PC-3 (cell line): Measurements from ENCODE around the gene DCAF15. TPM values are rescaled to one million over a fixed set of nuclear protein-coding genes. Genes with fewer than 3 reads are reported as not detected.

Experiments used
- ATAC-seq: fragments of 200-7000 bp; cut with Tn5 transposase; 2 replicates; pipeline ENCODE4 v1.9.1; 2020; ENCODE audit warnings: mild to moderate bottlenecking, moderate library complexity
- BruUV-seq: library from RNA; stranded (reverse); fragments of 400-500 nt; replicated peaks from 2 replicates; lab custom pipeline; 2021; lab: Mats Ljungman, UMichigan
- CTCF ChIA-PET: fragments of 300-600 bp; sonication (Branson Sonifier 250); formaldehyde crosslinking; loops from one replicate; lab custom pipeline; 2022; ENCODE audit warnings: antibody characterized with exemption; lab: Charles Lee
- POLR2A ChIA-PET: fragments of 300-600 bp; sonication (Branson Sonifier 250); formaldehyde crosslinking; loops from one replicate; lab custom pipeline; 2022; ENCODE audit warnings: antibody characterized with exemption; ENCODE audit not compliant: unreplicated experiment; lab: Charles Lee
- DNase-seq: peaks from one replicate; pipeline ENCODE4 v3.0.0-alpha.2; 2015
- H2AFZ ChIP-seq: fragments of 300-600 bp; sonication (generic); 2 replicates; pipeline ENCODE4 v1.6.0; 2016; ENCODE audit warnings: antibody characterized with exemption, low read length
- H3F3A ChIP-seq: fragments of 300-600 bp; sonication (generic); one replicate; pipeline ENCODE4 v1.6.0; 2017; ENCODE audit warnings: antibody characterized with exemption, low read length, control low read depth, mild to moderate bottlenecking; ENCODE audit not compliant: unreplicated experiment
- H3K27ac ChIP-seq: fragments of 300-600 bp; sonication (generic); 2 replicates; pipeline ENCODE4 v1.5.1; 2016; ENCODE audit warnings: mild to moderate bottlenecking, low read length
- H3K27me3 ChIP-seq: fragments of 300-600 bp; sonication (generic); 2 replicates; pipeline ENCODE4 v1.6.1; 2016; ENCODE audit warnings: low read length, mixed read lengths
- H3K36me3 ChIP-seq: fragments of 300-600 bp; sonication (generic); 2 replicates; pipeline ENCODE4 v1.6.1; 2016; ENCODE audit warnings: low read depth, mixed run types, low read length, mixed read lengths
- H3K4me1 ChIP-seq: fragments of 300-600 bp; sonication (generic); 2 replicates; pipeline ENCODE4 v1.5.1; 2016; ENCODE audit warnings: low read length; ENCODE audit not compliant: insufficient read depth
- H3K4me2 ChIP-seq: fragments of 300-600 bp; sonication (generic); 2 replicates; pipeline ENCODE4 v1.6.0; 2016; ENCODE audit warnings: low read length
- H3K4me3 ChIP-seq: fragments of 300-600 bp; sonication (generic); 2 replicates; pipeline ENCODE4 v1.5.1; 2016; ENCODE audit warnings: mild to moderate bottlenecking, low read length, mixed read lengths
- H3K79me2 ChIP-seq: fragments of 300-600 bp; sonication (generic); 2 replicates; pipeline ENCODE4 v1.6.1; 2017; ENCODE audit warnings: low read length, mixed read lengths
- H3K9ac ChIP-seq: fragments of 300-600 bp; sonication (generic); 2 replicates; pipeline ENCODE4 v1.6.0; 2016; ENCODE audit warnings: mild to moderate bottlenecking, low read length
- H3K9me2 ChIP-seq: fragments of 300-600 bp; sonication (generic); replicated peaks from 2 replicates; pipeline ENCODE4 v1.6.1; 2016; ENCODE audit warnings: mixed run types, low read length, mixed read lengths
- H3K9me3 ChIP-seq: fragments of 300-600 bp; sonication (generic); 2 replicates; pipeline ENCODE4 v1.6.1; 2016; ENCODE audit warnings: low read length, mixed read lengths
- H4K20me1 ChIP-seq: fragments of 300-600 bp; sonication (generic); 2 replicates; pipeline ENCODE4 v1.6.1; 2016; ENCODE audit warnings: low read length, mixed read lengths
- CTCF ChIP-seq: fragments of 300-600 bp; sonication (generic); conservative IDR thresholded peaks from 2 replicates; pipeline ENCODE4 v1.5.1; 2017; ENCODE audit warnings: antibody characterized with exemption, low read depth, mild to moderate bottlenecking, low read length
- EZH2 ChIP-seq: fragments of 300-600 bp; sonication (generic); IDR thresholded peaks from one replicate; pipeline ENCODE4 v1.6.1; 2017; ENCODE audit warnings: antibody characterized with exemption, mild to moderate bottlenecking, low read length; ENCODE audit not compliant: unreplicated experiment
- EZH2phosphoT487 ChIP-seq: fragments of 300-600 bp; sonication (generic); IDR thresholded peaks from 2 replicates; pipeline ENCODE4 v1.6.1; 2018; ENCODE audit warnings: mild to moderate bottlenecking, antibody characterized with exemption, low read length, borderline replicate concordance
- intact Hi-C: fragments of 100-400 bp; cut with micrococcal nuclease; formaldehyde crosslinking; loops from 2 replicates; pipeline ENCODE4 v1.9.0; 2023
- total RNA-seq: library from RNA; depleted of rRNA; stranded (reverse); fragments of >200 nt; gene quantifications from 2 replicates; pipeline ENCODE4 v1.2.3, GENCODE V29; 2014

The DCAF15 gene
- total RNA-seq, 1 experiment from 2014 or later: 50.8 TPM

- ATAC-seq (peak; percentile 99), DNase-seq (peak; percentile 94)
- TSS peak; percentile 76 for BruUV-seq
- Histone ChIP-seq H3K4me2 (peak within 1 kb of the TSS; percentile 83), H3K9me2 (no peaks in the 10 kb centered on the region), H3K9ac (peak within 1 kb of the TSS; percentile 79), H3K4me3 (peak within 1 kb of the TSS; percentile 81), H4K20me1 (no peaks in the 10 kb centered on the region), H3K4me1 (peaks cover 11% of the 10 kb centered on the region), H3K36me3 (peaks cover 2% of the 10 kb centered on the region; the same call in 1 of the 2 replicates), H3K27ac (no peak within 1 kb of the TSS), H3K9me3 (no peaks in the 10 kb centered on the region), H3K27me3 (no peaks in the 10 kb centered on the region), H3K79me2 (peaks cover 11% of the 10 kb centered on the region), H3F3A (no peaks in the 10 kb centered on the region), H2AFZ (peak within 1 kb of the TSS; percentile 93)
- ChIA-PET CTCF (no interaction called here), POLR2A (no interaction called here)
- TF ChIP-seq CTCF: no peak
- TF ChIP-seq EZH2phosphoT487: no peak
- TF ChIP-seq EZH2: no peak
- intact Hi-C loops: loop anchor here (1.0 to 2.0 kb wide), 2 partner anchors 25 to 46 kb away; partner anchors contain the start of gene DCAF15
These were observed 46.4 kb upstream of the DCAF15 start, which contains the start of the genes BRME1 and CC2D1A for GRCh38 chr19:13905634-13906520. Gene BRME1 (minus strand): TSS chr19:13906117. CDS start chr19:13904892, 1,225 bp downstream. Gene CC2D1A (plus strand): TSS chr19:13906201. CDS start chr19:13906442, 241 bp downstream.

GRCh38 chr19:13906521-13906904 is 45.8 kb upstream of the DCAF15 start:
- no peaks in the 10 kb centered on the region for H3K9me2 ChIP-seq

More at GRCh38 chr19:13906521-13906904, 45.8 kb upstream of the DCAF15 start:
- BruUV-seq: no TSS peak
- peak overlapping the region; percentile 79 for H3K9ac ChIP-seq
- peak overlapping the region; percentile 93 for H2AFZ ChIP-seq
- no peak for TF ChIP-seq EZH2
- no peak for TF ChIP-seq EZH2phosphoT487
- TF ChIP-seq CTCF: no peak
- H3K9me3 ChIP-seq: no peaks in the 10 kb centered on the region
- peak overlapping the region; percentile 81 for H3K4me3 ChIP-seq
- POLR2A ChIA-PET: no interaction called here
- no peaks in the 10 kb centered on the region for H3K27me3 ChIP-seq
- peaks cover 3% of the 10 kb centered on the region; the same call in 1 of the 2 replicates for H3K36me3 ChIP-seq
- H3F3A ChIP-seq: no peaks in the 10 kb centered on the region
- H3K4me1 ChIP-seq: peaks cover 11% of the 10 kb centered on the region
- intact Hi-C loops: loop anchor here (1.0 to 2.0 kb wide), 2 partner anchors 26 to 46 kb away; partner anchors contain the start of gene DCAF15
- CTCF ChIA-PET: no interaction called here
- ATAC-seq: peak; percentile 56
- H3K27ac ChIP-seq: no peak overlapping the region
- DNase-seq: peak; percentile 43
- H3K4me2 ChIP-seq: peak overlapping the region; percentile 83
- peaks cover 11% of the 10 kb centered on the region for H3K79me2 ChIP-seq
- H4K20me1 ChIP-seq: no peaks in the 10 kb centered on the region
